ENCODE results near the gene TMEM88.
"Not testable (repeated sequence)": the region's sequence is repeated elsewhere in the genome, so short reads cannot be mapped to it uniquely, and the experiment has no call there.

TMEM88 gene

GRCh38 chr17:7854851-7855659, at the start of gene TMEM88:
TSS of gene TMEM88 (plus strand) at chr17:7855066. CDS start at chr17:7855075, 9 bp downstream.
- Histone ChIP-seq H3K9me3 (ENCODE audit: control insufficient read depth, insufficient read depth, low read length) (no peaks in the 10 kb centered on the region), H3K9ac (ENCODE audit: low read depth, low read length) (peak within 1 kb of the TSS; percentile 35; the same call in 1 of the 2 replicates), H3K36me3 (ENCODE audit: insufficient read depth, low read length) (no peaks in the 10 kb centered on the region), H3K4me1 (ENCODE audit: insufficient read depth, low read length) (peaks cover 5% of the 10 kb centered on the region; the same call in 1 of the 2 replicates)

GRCh38 chr17:7806587-7806986, 48.3 kb upstream of the TMEM88 start:
- Histone ChIP-seq H3K9me3 (ENCODE audit: control insufficient read depth, insufficient read depth, low read length) (no peaks in the 10 kb centered on the region), H3K4me1 (ENCODE audit: insufficient read depth, low read length) (no peaks in the 10 kb centered on the region; the same call in 1 of the 2 replicates), H3K36me3 (ENCODE audit: insufficient read depth, low read length) (no peaks in the 10 kb centered on the region), H3K9ac (ENCODE audit: low read depth, low read length) (no peak overlapping the region)

- Histone ChIP-seq H3K36me3 (ENCODE audit: insufficient read depth, low read length) (no peaks in the 10 kb centered on the region), H3K9ac (ENCODE audit: low read depth, low read length) (no peak overlapping the region), H3K4me1 (ENCODE audit: insufficient read depth, low read length) (no peaks in the 10 kb centered on the region; the same call in 1 of the 2 replicates), H3K9me3 (ENCODE audit: control insufficient read depth, insufficient read depth, low read length) (no peaks in the 10 kb centered on the region)
Measured at GRCh38 chr17:7807206-7807605, 47.7 kb upstream of the TMEM88 start.

GRCh38 chr17:7809086-7809790, 45.6 kb upstream of the TMEM88 start:
- Histone ChIP-seq H3K9ac (ENCODE audit: low read depth, low read length) (no peak overlapping the region), H3K4me1 (ENCODE audit: insufficient read depth, low read length) (no peaks in the 10 kb centered on the region), H3K36me3 (ENCODE audit: insufficient read depth, low read length) (no peaks in the 10 kb centered on the region), H3K9me3 (ENCODE audit: control insufficient read depth, insufficient read depth, low read length) (no peaks in the 10 kb centered on the region)

GRCh38 chr17:7809791-7810343, 45.0 kb upstream of the TMEM88 start:
- H3K9me3 ChIP-seq (ENCODE audit: control insufficient read depth, insufficient read depth, low read length); H3K4me1 ChIP-seq (ENCODE audit: insufficient read depth, low read length); H3K9ac ChIP-seq (ENCODE audit: low read depth, low read length); H3K36me3 ChIP-seq (ENCODE audit: insufficient read depth, low read length): not testable (repeated sequence)

GRCh38 chr17:7811251-7811650, 43.6 kb upstream of the TMEM88 start:
- no peaks in the 10 kb centered on the region for H3K4me1 ChIP-seq (ENCODE audit: insufficient read depth, low read length)
- H3K9me3 ChIP-seq (ENCODE audit: control insufficient read depth, insufficient read depth, low read length): no peaks in the 10 kb centered on the region; the same call in 1 of the 2 replicates
- no peaks in the 10 kb centered on the region for H3K36me3 ChIP-seq (ENCODE audit: insufficient read depth, low read length)
- H3K9ac ChIP-seq (ENCODE audit: low read depth, low read length): no peak overlapping the region

GRCh38 chr17:7814969-7815368, 39.9 kb upstream of the TMEM88 start:
- Histone ChIP-seq H3K36me3 (ENCODE audit: insufficient read depth, low read length) (no peaks in the 10 kb centered on the region), H3K4me1 (ENCODE audit: insufficient read depth, low read length) (no peaks in the 10 kb centered on the region), H3K9me3 (ENCODE audit: control insufficient read depth, insufficient read depth, low read length) (no peaks in the 10 kb centered on the region; the same call in 1 of the 2 replicates), H3K9ac (ENCODE audit: low read depth, low read length) (no peak overlapping the region)

GRCh38 chr17:7816926-7817642, 37.8 kb upstream of the TMEM88 start:
- Histone ChIP-seq H3K9ac (ENCODE audit: low read depth, low read length) (no peak overlapping the region), H3K9me3 (ENCODE audit: control insufficient read depth, insufficient read depth, low read length) (no peaks in the 10 kb centered on the region; the same call in 1 of the 2 replicates), H3K36me3 (ENCODE audit: insufficient read depth, low read length) (no peaks in the 10 kb centered on the region), H3K4me1 (ENCODE audit: insufficient read depth, low read length) (no peaks in the 10 kb centered on the region)

- Histone ChIP-seq H3K4me1 (ENCODE audit: insufficient read depth, low read length) (no peaks in the 10 kb centered on the region), H3K9ac (ENCODE audit: low read depth, low read length) (no peak overlapping the region), H3K9me3 (ENCODE audit: control insufficient read depth, insufficient read depth, low read length) (no peaks in the 10 kb centered on the region; the same call in 1 of the 2 replicates), H3K36me3 (ENCODE audit: insufficient read depth, low read length) (no peaks in the 10 kb centered on the region)
Measured at GRCh38 chr17:7817643-7817964, 37.3 kb upstream of the TMEM88 start.

GRCh38 chr17:7818026-7818425, 36.8 kb upstream of the TMEM88 start:
- no peaks in the 10 kb centered on the region; the same call in 1 of the 2 replicates for H3K9me3 ChIP-seq (ENCODE audit: control insufficient read depth, insufficient read depth, low read length)
- H3K4me1 ChIP-seq (ENCODE audit: insufficient read depth, low read length): no peaks in the 10 kb centered on the region
- H3K36me3 ChIP-seq (ENCODE audit: insufficient read depth, low read length): no peaks in the 10 kb centered on the region
- no peak overlapping the region for H3K9ac ChIP-seq (ENCODE audit: low read depth, low read length)

GRCh38 chr17:7818746-7819645, 35.9 kb upstream of the TMEM88 start:
- no peaks in the 10 kb centered on the region for H3K4me1 ChIP-seq (ENCODE audit: insufficient read depth, low read length)
- no peaks in the 10 kb centered on the region; the same call in 1 of the 2 replicates for H3K9me3 ChIP-seq (ENCODE audit: control insufficient read depth, insufficient read depth, low read length)
- no peak overlapping the region for H3K9ac ChIP-seq (ENCODE audit: low read depth, low read length)
- H3K36me3 ChIP-seq (ENCODE audit: insufficient read depth, low read length): no peaks in the 10 kb centered on the region

- Histone ChIP-seq H3K36me3 (ENCODE audit: insufficient read depth, low read length) (no peaks in the 10 kb centered on the region), H3K4me1 (ENCODE audit: insufficient read depth, low read length) (no peaks in the 10 kb centered on the region), H3K9ac (ENCODE audit: low read depth, low read length) (no peak overlapping the region), H3K9me3 (ENCODE audit: control insufficient read depth, insufficient read depth, low read length) (no peaks in the 10 kb centered on the region)
Measured at GRCh38 chr17:7820231-7820630, 34.6 kb upstream of the TMEM88 start.

GRCh38 chr17:7822126-7822525, 32.7 kb upstream of the TMEM88 start:
- no peaks in the 10 kb centered on the region; the same call in 1 of the 2 replicates for H3K4me1 ChIP-seq (ENCODE audit: insufficient read depth, low read length)
- no peaks in the 10 kb centered on the region for H3K36me3 ChIP-seq (ENCODE audit: insufficient read depth, low read length)
- H3K9me3 ChIP-seq (ENCODE audit: control insufficient read depth, insufficient read depth, low read length): no peaks in the 10 kb centered on the region
- no peak overlapping the region for H3K9ac ChIP-seq (ENCODE audit: low read depth, low read length)

Measured in ES-I3 (cell line).